ENCODE measurements around the gene TMC1. TPM values are rescaled to one million over a fixed set of nuclear protein-coding genes. Genes with fewer than 3 reads are reported as not detected.

The TMC1 gene
- total RNA-seq, 1 donor from 2014 or later, result not detected

GRCh38 chr9:72872718-72873117 is 351.3 kb downstream of the TMC1 start:
- no peak for DNase-seq (ENCODE audit: low spot score)
- Mint-ChIP-seq H3K36me3 (ENCODE audit: low read depth) (no peaks in the 10 kb centered on the region), H3K4me3 (ENCODE audit: low read depth) (no peak overlapping the region), H3K27ac (no peak overlapping the region), H3K9me3 (no peaks in the 10 kb centered on the region), H3K4me1 (ENCODE audit: low read depth) (no peaks in the 10 kb centered on the region), H3K27me3 (ENCODE audit: low read depth) (peaks cover 4% of the 10 kb centered on the region)
- intact Hi-C loops (cut with micrococcal nuclease), result no loop called here

GRCh38 chr9:72873456-72873855 is 352.0 kb downstream of the TMC1 start:
- intact Hi-C loops (cut with micrococcal nuclease), result no loop called here
- Mint-ChIP-seq H3K4me3 (ENCODE audit: low read depth) (no peak overlapping the region), H3K4me1 (ENCODE audit: low read depth) (no peaks in the 10 kb centered on the region), H3K36me3 (ENCODE audit: low read depth) (no peaks in the 10 kb centered on the region), H3K27me3 (ENCODE audit: low read depth) (peaks cover 4% of the 10 kb centered on the region), H3K27ac (no peak overlapping the region), H3K9me3 (no peaks in the 10 kb centered on the region)
- DNase-seq (ENCODE audit: low spot score), result no peak

DNA sequence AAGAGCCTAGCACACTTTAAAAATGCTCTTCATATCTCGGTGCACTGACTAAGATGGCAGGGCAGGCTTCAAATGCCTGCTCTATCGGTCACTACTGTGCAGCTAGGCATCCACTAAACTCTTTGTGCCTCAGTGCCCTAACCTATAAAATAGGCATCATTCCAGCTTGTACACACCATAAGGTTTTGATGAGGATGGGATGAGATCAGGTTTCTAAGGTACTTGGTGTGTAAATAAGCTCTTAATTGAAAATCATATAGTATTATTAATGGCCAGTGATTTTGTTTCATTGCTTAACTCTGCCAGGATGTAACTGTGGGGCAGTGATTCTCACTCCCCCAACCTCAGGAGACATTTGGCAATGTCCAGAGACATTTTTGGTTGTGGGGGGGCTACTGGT is 352.9 kb downstream of the TMC1 start:
- Mint-ChIP-seq H3K36me3 (ENCODE audit: low read depth) (no peaks in the 10 kb centered on the region), H3K9me3 (no peaks in the 10 kb centered on the region), H3K27ac (no peak overlapping the region), H3K4me1 (ENCODE audit: low read depth) (no peaks in the 10 kb centered on the region), H3K4me3 (ENCODE audit: low read depth) (no peak overlapping the region), H3K27me3 (ENCODE audit: low read depth) (peaks cover 4% of the 10 kb centered on the region)
- intact Hi-C loops (cut with micrococcal nuclease), result no loop called here
- no peak for DNase-seq (ENCODE audit: low spot score)

DNA sequence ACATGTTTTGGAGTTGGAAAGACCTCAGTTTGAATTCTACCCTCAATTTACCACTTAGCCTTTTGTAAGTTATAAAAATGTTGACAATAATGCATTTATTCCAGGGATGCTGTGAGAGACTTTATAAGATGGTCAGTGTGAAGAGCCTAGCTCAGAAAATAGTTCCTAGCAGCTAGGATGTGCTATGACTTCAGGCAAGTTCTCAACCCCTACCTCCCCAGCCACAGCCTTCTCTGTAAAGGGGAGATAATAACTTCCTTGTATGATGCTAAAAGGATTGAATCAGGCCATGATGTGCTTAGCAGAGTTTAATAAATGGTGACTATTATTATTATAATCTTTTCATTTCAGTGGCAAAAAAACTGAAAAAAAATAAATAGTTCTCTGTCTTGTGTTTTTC is 353.8 kb downstream of the TMC1 start:
- no peak overlapping the region for H3K27ac Mint-ChIP-seq
- H3K36me3 Mint-ChIP-seq (ENCODE audit: low read depth), result no peaks in the 10 kb centered on the region
- intact Hi-C loops (cut with micrococcal nuclease), result no loop called here
- DNase-seq (ENCODE audit: low spot score), result no peak
- H3K27me3 Mint-ChIP-seq (ENCODE audit: low read depth), result peaks cover 4% of the 10 kb centered on the region
- no peaks in the 10 kb centered on the region for H3K4me1 Mint-ChIP-seq (ENCODE audit: low read depth)
- no peak overlapping the region for H3K4me3 Mint-ChIP-seq (ENCODE audit: low read depth)
- no peaks in the 10 kb centered on the region for H3K9me3 Mint-ChIP-seq

- no peaks in the 10 kb centered on the region for H3K27me3 Mint-ChIP-seq (ENCODE audit: low read depth)
- H3K9me3 Mint-ChIP-seq, result no peaks in the 10 kb centered on the region
- H3K36me3 Mint-ChIP-seq (ENCODE audit: low read depth), result no peaks in the 10 kb centered on the region
- DNase-seq (ENCODE audit: low spot score), result no peak
- intact Hi-C loops (cut with micrococcal nuclease), result no loop called here
- no peak overlapping the region for H3K4me3 Mint-ChIP-seq (ENCODE audit: low read depth)
- H3K27ac Mint-ChIP-seq, result no peak overlapping the region
- H3K4me1 Mint-ChIP-seq (ENCODE audit: low read depth), result no peaks in the 10 kb centered on the region
Observed at GRCh38 chr9:72880821-72881220, 359.4 kb downstream of the TMC1 start.

DNA sequence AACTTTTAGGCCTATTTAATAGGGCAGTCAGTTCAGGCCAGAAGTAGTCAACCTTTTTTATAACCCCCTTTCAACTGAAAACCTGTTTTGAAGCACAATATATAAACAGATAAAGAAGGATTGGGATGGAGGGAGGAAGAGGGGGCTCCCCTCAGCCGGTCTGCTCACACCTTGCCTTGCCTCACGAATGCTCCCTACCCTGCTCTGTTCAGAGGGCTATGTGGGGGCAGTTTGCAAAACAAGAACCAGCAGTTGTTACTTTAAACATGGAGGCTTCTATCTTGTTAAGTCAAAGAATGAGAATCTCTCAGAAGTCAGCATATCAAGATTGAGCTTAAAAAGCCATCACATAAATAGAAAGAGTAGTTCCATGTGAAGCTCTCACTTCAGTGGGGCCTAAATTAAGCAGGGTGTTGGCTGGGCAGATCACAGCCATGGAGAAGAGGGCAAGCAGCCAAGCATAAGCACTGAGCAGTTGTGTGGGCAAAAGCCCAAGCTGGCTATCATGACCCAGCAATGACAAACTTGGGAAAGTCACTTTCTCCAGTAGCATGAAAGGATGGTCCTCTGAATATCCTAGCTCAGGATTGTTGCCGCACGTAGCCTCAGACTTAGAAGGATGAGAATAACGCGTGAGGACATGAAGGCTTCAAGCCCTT is 360.8 kb downstream of the TMC1 start:
- intact Hi-C loops (cut with micrococcal nuclease), result no loop called here
- H3K27me3 Mint-ChIP-seq (ENCODE audit: low read depth), result no peaks in the 10 kb centered on the region
- no peak for DNase-seq (ENCODE audit: low spot score)
- no peak overlapping the region for H3K27ac Mint-ChIP-seq
- H3K36me3 Mint-ChIP-seq (ENCODE audit: low read depth), result no peaks in the 10 kb centered on the region
- H3K9me3 Mint-ChIP-seq, result no peaks in the 10 kb centered on the region
- no peak overlapping the region for H3K4me3 Mint-ChIP-seq (ENCODE audit: low read depth)
- no peaks in the 10 kb centered on the region for H3K4me1 Mint-ChIP-seq (ENCODE audit: low read depth)

DNA sequence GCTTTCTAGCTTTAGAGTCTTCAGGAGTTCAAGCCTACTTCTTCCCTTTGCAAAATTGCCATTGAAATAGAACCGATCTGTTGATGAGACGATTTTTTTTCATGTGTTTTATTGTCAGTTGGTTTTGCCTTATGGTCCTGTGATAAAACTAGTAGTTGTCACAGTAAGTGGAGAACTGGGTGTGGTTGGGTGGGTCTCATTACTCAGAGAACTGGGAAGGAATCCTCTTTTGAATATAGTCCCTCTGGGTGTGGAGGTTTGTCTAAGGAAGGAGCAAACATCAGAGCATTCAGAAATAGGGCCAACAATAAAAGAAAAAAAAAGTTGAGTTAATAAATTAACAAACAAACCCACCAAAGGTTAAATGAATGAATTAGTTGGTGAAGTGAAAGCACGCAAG is 362.5 kb downstream of the TMC1 start:
- Mint-ChIP-seq H3K4me3 (ENCODE audit: low read depth) (no peak overlapping the region), H3K9me3 (no peaks in the 10 kb centered on the region), H3K27me3 (ENCODE audit: low read depth) (no peaks in the 10 kb centered on the region), H3K36me3 (ENCODE audit: low read depth) (no peaks in the 10 kb centered on the region), H3K4me1 (ENCODE audit: low read depth) (no peaks in the 10 kb centered on the region), H3K27ac (no peak overlapping the region)
- DNase-seq (ENCODE audit: low spot score), result no peak
- intact Hi-C loops (cut with micrococcal nuclease), result no loop called here

DNA sequence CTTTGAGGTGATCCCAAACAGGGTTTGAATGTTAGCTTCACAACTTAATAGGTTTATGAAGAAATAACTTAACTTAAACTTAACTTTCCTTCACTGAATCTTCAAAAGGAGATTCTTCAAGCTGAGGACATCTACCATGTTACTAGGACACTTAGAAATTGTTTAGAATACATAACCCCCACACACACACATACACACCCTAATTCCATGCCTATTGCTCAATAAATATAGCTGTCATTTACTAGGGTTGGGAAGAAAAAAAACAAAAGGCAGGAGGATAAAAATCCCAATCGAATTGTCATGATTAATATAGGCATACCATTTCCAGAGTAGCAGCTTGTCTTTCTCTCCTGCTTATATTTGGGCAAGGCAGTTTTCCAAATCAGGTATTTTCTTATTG is 363.1 kb downstream of the TMC1 start:
- DNase-seq (ENCODE audit: low spot score), result no peak
- intact Hi-C loops (cut with micrococcal nuclease), result no loop called here
- H3K27me3 Mint-ChIP-seq (ENCODE audit: low read depth), result no peaks in the 10 kb centered on the region
- no peaks in the 10 kb centered on the region for H3K36me3 Mint-ChIP-seq (ENCODE audit: low read depth)
- H3K4me1 Mint-ChIP-seq (ENCODE audit: low read depth), result no peaks in the 10 kb centered on the region
- H3K4me3 Mint-ChIP-seq (ENCODE audit: low read depth), result no peak overlapping the region
- H3K27ac Mint-ChIP-seq, result no peak overlapping the region
- H3K9me3 Mint-ChIP-seq, result no peaks in the 10 kb centered on the region

Other genes with a start within 250 kb of the TMC1 start
- gene ZFAND5, start 156.4 kb upstream of the TMC1 start, total RNA-seq, result 95.5 and 99.1 TPM in 2 replicates

Data from activated T-helper 2 cell treated with anti-CD3 and anti-CD28 coated beads, Interferon-gamma antibody, Interleukin-2, Interleukin-4, amounts not matched to agents 10 μg/mL and 5 μg/mL and 100 μg/mL, durations not matched to agents 14 hours and 24 hours and 36 hours (primary cell).